ENCODE data around the gene CEACAM19.

GRCh38 chr19:44626048-44626624 lies 45.1 kb upstream of the CEACAM19 start:
- TF ChIP-seq CEBPB (IDR thresholded peaks at IDR 0.05; ENCODE audit: borderline replicate concordance in 1 of 2, low read depth in 2 of 2, low read length in 2 of 2) (no peak), ATF3 (IDR thresholded peaks at IDR 0.05; ENCODE audit: borderline replicate concordance, extremely low read depth, low read depth, low read length) (no peak), CTCF (IDR thresholded peaks at IDR 0.05 in 2 of 3, conservative IDR thresholded peaks at IDR 0.05 in 1 of 3; ENCODE audit: control insufficient read depth in 2 of 3, extremely low read depth in 1 of 3, insufficient read depth in 1 of 3, low read depth in 3 of 3, low read length in 3 of 3) (no peak)
